LNCaP clone FGC (cell line): Measurements from ENCODE around the gene CDC25B.

Experiments
- DNase-seq: peaks from one replicate; pipeline ENCODE4 v3.0.0-alpha.2; 2011; ENCODE audit warnings: low read depth
- H3K4me3 ChIP-seq: 2 replicates; pipeline ENCODE4 v1.5.1; 2011; ENCODE audit warnings: mild to moderate bottlenecking, low read depth, low read length, control low read depth
- CTCF ChIP-seq: IDR thresholded peaks from 2 replicates; pipeline ENCODE4 v1.5.1; 2012; ENCODE audit warnings: mild to moderate bottlenecking; ENCODE audit not compliant: control insufficient read depth, insufficient read depth; ENCODE audit errors: extremely low read depth

Gene CDC25B

GRCh38 chr20:3819411-3820047 is 23.4 kb downstream of the CDC25B start:
- no peak for DNase-seq
- no peak for TF ChIP-seq CTCF
- H3K4me3 ChIP-seq, result peak overlapping the region; percentile 59

GRCh38 chr20:3820048-3820900 is 24.2 kb downstream of the CDC25B start, which contains the start of gene AP5S1:
Gene AP5S1, plus strand, starts transcription at chr20:3820547. Its CDS starts 1,571 bp downstream, at chr20:3822118.
- TF ChIP-seq CTCF, result peak; percentile 93
- peak; percentile 93 for DNase-seq
- H3K4me3 ChIP-seq, result peak within 1 kb of the TSS; percentile 59

GRCh38 chr20:3820901-3821727 is 25.0 kb downstream of the CDC25B start:
- no peak for DNase-seq
- peak overlapping the region; percentile 59 for H3K4me3 ChIP-seq
- TF ChIP-seq CTCF, result no peak

- no peak for DNase-seq
- peak overlapping the region; percentile 59; the same call in 1 of the 2 replicates for H3K4me3 ChIP-seq
- TF ChIP-seq CTCF, result no peak
Measured at GRCh38 chr20:3821996-3822395, 25.9 kb downstream of the CDC25B start.

- no peak overlapping the region for H3K4me3 ChIP-seq
- TF ChIP-seq CTCF, result no peak
- no peak for DNase-seq
Measured at GRCh38 chr20:3823881-3824280, 27.8 kb downstream of the CDC25B start.

- TF ChIP-seq CTCF, result no peak
- DNase-seq, result no peak
- H3K4me3 ChIP-seq, result no peak overlapping the region
Measured at GRCh38 chr20:3825526-3825925, 29.4 kb downstream of the CDC25B start.
